Prostate gland (tissue), 2 donors: Measurements from ENCODE around the gene MXD4.

Experiments
- POLR2A ChIP-seq: fragments of 450-650 bp; IDR thresholded peaks from one replicate; pipeline ENCODE4 v1.6.1; 2016; ENCODE audit warnings: antibody characterized with exemption, mild to moderate bottlenecking
- POLR2AphosphoS5 ChIP-seq: sonication (generic); formaldehyde crosslinking; IDR thresholded peaks from one replicate; pipeline ENCODE4 v1.6.1; 2017; ENCODE audit warnings: antibody characterized with exemption
- TF ChIP-seq, protein P1 (sequence below), 4 experiments: fragments of 200-600 bp in 2 of 4; fragments of 450-650 bp in 2 of 4; sonication (generic) in 2 of 4; IDR thresholded peaks; 1 replicate in 3 of 4; 2 replicates in 1 of 4; pipeline ENCODE4 v1.5.1; 2016 to 2019; ENCODE audit warnings: antibody characterized with exemption in 4 of 4, mild to moderate bottlenecking in 2 of 4, moderate library complexity in 2 of 4

- TF ChIP-seq, protein P1, sequence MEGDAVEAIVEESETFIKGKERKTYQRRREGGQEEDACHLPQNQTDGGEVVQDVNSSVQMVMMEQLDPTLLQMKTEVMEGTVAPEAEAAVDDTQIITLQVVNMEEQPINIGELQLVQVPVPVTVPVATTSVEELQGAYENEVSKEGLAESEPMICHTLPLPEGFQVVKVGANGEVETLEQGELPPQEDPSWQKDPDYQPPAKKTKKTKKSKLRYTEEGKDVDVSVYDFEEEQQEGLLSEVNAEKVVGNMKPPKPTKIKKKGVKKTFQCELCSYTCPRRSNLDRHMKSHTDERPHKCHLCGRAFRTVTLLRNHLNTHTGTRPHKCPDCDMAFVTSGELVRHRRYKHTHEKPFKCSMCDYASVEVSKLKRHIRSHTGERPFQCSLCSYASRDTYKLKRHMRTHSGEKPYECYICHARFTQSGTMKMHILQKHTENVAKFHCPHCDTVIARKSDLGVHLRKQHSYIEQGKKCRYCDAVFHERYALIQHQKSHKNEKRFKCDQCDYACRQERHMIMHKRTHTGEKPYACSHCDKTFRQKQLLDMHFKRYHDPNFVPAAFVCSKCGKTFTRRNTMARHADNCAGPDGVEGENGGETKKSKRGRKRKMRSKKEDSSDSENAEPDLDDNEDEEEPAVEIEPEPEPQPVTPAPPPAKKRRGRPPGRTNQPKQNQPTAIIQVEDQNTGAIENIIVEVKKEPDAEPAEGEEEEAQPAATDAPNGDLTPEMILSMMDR (IDR thresholded peaks at IDR 0.05) = no peak
- TF ChIP-seq POLR2AphosphoS5 (no peak), POLR2A (no peak)
Observed at GRCh38 chr4:2264481-2265041, 2.7 kb upstream of the MXD4 start.
